NCI-H345 (cell line): ENCODE results near the gene SOWAHD.
"Not testable (repeated sequence)": the region's sequence is repeated elsewhere in the genome, so short reads cannot be mapped to it uniquely, and the experiment has no call there.

Experiments
- DNase-seq: peaks from one replicate; lab custom pipeline; 2025; lab: John Stamatoyannopoulos, UW

SOWAHD gene

GRCh38 chrX:119757979-119758730 is at the start of gene SOWAHD:
Gene SOWAHD (plus strand): TSS chrX:119758588. CDS start chrX:119758668, 80 bp downstream.
- peak; percentile 25 for DNase-seq

GRCh38 chrX:119708936-119709335 is 49.5 kb upstream of the SOWAHD start:
- DNase-seq, result no peak

GRCh38 chrX:119709630-119710029 is 48.8 kb upstream of the SOWAHD start:
- no peak for DNase-seq

GRCh38 chrX:119721487-119721886 is 36.9 kb upstream of the SOWAHD start:
- DNase-seq, result no peak

GRCh38 chrX:119721926-119722325 is 36.5 kb upstream of the SOWAHD start:
- DNase-seq, result no peak

- no peak for DNase-seq
Observed at GRCh38 chrX:119726900-119727555, 31.4 kb upstream of the SOWAHD start.

- DNase-seq, result no peak
Observed at GRCh38 chrX:119728487-119728886, 29.9 kb upstream of the SOWAHD start.

- DNase-seq, result peak; percentile 48
Observed at GRCh38 chrX:119729408-119730201, 28.8 kb upstream of the SOWAHD start.

GRCh38 chrX:119734897-119735339 is 23.5 kb upstream of the SOWAHD start:
- peak; percentile 87 for DNase-seq

- DNase-seq, result no peak
Observed at GRCh38 chrX:119735467-119735866, 22.9 kb upstream of the SOWAHD start.

GRCh38 chrX:119736206-119736764 is 22.1 kb upstream of the SOWAHD start:
- no peak for DNase-seq

- no peak for DNase-seq
Observed at GRCh38 chrX:119738742-119739141, 19.6 kb upstream of the SOWAHD start.

GRCh38 chrX:119745283-119745848 is 13.0 kb upstream of the SOWAHD start:
- no peak for DNase-seq

- not testable (repeated sequence) for DNase-seq
Observed at GRCh38 chrX:119750131-119750530, 8.3 kb upstream of the SOWAHD start.

GRCh38 chrX:119750751-119751150 is 7.6 kb upstream of the SOWAHD start:
- not testable (repeated sequence) for DNase-seq

GRCh38 chrX:119753001-119753400 is 5.4 kb upstream of the SOWAHD start:
- no peak for DNase-seq

GRCh38 chrX:119753639-119754257 is 4.6 kb upstream of the SOWAHD start:
- DNase-seq, result peak; percentile 28

- DNase-seq, result no peak
Observed at GRCh38 chrX:119755981-119756533, 2.3 kb upstream of the SOWAHD start.

- no peak for DNase-seq
Observed at GRCh38 chrX:119756926-119757635, 1.3 kb upstream of the SOWAHD start.

GRCh38 chrX:119757646-119757978 is 776 bp upstream of the SOWAHD start:
- no peak for DNase-seq
